ENCODE data around the gene DLGAP1.
"Not testable (repeated sequence)": the region's sequence is repeated elsewhere in the genome, so short reads cannot be mapped to it uniquely, and the experiment has no call there.

The DLGAP1 gene

DNA sequence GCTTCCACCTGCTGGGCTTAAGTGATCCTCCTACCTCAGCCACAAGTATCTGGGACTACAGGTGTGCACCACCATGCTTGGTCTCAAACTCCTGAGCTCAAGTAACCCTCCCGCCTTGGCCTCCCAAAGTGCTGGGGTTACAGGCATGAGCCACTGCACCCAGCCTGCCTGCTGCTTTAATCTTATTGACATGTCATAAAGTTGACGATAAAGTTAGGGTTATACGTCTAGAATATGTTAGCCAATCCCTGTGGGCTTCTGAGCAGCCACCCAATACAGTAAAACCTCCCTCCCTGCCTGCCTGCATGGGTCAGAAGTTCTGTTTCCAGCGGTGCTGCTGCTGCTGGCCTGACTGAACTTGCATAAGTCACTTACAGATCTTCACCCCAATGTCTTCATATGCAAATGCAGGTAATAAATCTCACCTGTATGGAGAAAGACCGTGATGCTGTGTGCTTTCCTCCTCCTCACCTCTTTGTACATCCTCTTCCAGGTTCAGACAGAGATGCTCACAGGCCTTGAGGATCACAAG, 975.1 kb downstream of the DLGAP1 start:
- no peak for DNase-seq

- DNase-seq: no peak
Measured at GRCh38 chr18:3478262-3478978, 976.7 kb downstream of the DLGAP1 start.

- DNase-seq: no peak
Measured at GRCh38 chr18:3472681-3473544, 982.2 kb downstream of the DLGAP1 start.

DNA sequence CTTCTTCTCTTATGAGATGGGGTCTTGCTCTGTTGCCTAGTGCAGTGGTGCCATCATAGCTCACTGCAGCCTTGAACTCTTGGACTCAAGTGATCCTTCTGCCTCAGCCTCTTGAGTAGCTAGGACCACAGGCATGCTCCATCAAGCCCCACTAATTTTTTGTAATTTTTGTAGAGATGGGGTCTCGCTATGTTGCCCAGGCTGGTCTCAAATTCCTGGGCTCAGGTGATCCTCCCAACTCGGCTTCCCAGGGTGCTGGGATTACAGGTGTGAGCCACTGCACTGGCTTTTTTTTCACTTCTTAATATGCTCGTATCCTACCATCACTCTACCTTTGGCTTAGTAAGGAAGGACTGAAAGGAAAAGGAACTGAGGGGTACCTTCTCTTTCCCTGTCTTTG, 983.0 kb downstream of the DLGAP1 start:
- DNase-seq: not testable (repeated sequence)

GRCh38 chr18:3471141-3471648, 983.9 kb downstream of the DLGAP1 start:
- no peak for DNase-seq

DNA sequence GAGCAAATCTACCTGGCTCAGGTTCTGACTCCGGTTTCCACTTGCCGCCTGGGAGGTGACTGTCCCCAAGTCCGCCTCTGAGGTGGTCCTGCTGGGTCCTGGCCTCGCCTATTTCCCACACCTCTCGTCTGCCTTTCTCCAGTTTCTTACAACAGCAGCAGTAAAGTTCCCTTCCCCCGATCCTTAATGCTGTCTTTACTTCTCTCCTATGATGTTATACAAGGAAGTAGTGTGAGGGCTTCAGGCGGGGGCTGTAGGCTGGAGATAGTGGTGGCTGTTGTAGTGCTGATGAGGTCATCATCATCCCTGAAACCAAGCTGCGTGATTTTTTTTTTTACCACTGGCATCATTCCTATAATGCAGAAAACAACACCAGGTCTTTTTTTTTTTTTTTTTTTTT, 986.3 kb downstream of the DLGAP1 start:
- DNase-seq: no peak

DNA sequence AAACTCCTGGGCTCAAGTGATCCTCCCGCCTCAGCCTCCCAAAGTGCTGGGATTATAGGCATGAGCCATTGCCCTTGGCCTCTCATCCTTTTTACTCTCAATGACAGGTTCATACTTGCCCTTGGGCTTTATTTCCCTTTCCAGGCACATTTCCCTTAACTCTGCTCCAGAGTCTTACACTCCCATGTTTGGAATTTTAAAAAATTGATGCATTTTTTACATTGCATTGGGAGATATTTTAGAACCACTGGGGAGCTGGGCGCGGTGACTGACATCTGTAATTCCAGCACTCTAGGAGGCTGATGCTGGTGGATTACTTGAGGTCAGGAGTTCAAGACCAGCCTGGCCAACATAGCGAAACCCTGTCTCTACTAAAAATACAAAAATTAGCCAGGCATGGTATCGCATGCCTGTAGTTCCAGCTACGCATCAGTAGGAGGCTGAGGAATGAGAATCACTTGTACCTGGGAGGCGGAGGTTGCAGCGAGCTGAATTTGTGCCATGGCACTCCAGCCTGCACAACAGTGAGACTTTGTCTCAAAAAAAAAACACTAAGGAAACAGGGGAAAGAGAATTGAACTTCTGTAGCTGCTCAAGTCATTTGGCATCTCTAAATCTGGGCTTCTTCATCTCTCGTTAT, 986.9 kb downstream of the DLGAP1 start:
- no peak for DNase-seq

DNA sequence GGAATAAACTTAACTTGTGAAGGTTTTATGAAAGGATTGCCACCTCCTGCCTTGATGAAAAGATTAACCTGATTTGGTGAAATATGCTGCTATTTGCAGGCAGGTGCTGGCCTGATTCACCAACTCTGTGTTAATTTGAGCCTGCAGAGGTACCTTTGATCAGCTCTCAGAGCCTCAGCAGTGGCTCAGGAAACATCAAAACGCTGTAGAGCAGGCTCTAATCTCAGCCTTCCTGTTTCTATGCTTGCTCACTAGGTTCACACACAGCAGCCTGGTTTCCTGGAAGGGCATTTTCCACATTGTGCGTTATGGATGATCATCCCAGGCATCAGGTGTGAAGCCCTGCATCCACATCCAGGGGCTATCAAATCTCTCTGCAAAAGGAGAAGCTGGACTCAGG, 988.2 kb downstream of the DLGAP1 start:
- no peak for DNase-seq

GRCh38 chr18:3466045-3466444, 989.1 kb downstream of the DLGAP1 start:
- DNase-seq: no peak

GRCh38 chr18:3463051-3463450, 992.1 kb downstream of the DLGAP1 start:
- DNase-seq: no peak

DNA sequence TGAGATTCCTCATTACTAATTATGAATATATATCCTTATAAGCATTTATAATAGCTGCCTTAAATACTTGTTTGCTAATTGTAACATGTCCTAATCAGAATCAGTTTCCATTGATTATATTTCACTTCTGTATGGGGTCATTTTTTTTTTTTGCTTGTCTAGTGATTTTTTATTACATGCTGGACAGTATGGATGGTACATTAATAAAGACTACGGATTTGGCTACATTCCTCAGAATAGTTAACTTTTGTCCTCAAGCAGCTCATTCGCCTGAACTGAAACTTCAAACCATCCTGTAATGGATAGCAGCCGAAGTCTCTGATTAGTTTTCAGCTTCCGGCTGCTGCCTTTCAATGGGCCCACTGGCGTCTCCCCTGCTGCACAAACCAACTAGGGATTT, 993.4 kb downstream of the DLGAP1 start:
- no peak for DNase-seq

- DNase-seq: no peak
Measured at GRCh38 chr18:3460823-3461398, 994.2 kb downstream of the DLGAP1 start.

- DNase-seq: no peak
Measured at GRCh38 chr18:3458952-3459853, 995.9 kb downstream of the DLGAP1 start.

DNA sequence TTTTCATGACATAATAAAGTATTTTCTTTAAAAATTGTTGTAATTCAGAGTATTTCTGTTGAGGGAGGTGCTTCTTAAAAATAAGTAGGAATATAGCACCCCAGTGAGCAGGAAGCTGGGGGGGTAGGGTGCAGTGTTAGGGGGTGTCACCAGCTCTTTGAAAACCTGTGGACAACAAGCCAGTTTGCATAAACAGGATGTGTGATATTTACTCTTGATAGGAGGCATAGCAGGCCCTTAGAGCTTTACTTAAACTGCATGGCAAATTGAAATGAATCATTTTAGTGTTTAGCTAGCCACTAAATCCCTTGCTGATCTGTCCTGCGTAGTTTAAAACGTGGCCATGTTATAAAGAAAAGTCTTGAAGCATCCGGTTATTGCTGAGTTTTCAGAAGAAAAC, 996.7 kb downstream of the DLGAP1 start:
- no peak for DNase-seq

DNA sequence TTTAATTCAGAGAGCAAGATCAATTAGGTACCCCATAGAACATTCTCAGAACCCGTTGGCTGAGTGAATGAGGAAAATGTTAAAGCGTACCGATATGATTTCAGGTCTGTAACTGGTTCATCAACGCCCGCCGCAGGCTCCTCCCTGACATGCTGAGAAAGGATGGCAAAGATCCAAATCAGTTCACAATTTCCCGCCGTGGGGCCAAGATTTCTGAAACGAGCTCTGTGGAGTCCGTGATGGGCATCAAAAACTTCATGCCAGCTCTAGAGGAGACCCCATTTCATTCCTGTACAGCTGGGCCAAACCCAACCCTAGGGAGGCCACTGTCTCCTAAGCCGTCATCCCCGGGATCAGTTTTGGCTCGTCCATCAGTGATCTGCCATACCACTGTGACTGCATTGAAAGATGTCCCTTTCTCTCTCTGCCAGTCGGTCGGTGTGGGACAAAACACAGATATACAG, 997.8 kb downstream of the DLGAP1 start:
- no peak for DNase-seq

DNA sequence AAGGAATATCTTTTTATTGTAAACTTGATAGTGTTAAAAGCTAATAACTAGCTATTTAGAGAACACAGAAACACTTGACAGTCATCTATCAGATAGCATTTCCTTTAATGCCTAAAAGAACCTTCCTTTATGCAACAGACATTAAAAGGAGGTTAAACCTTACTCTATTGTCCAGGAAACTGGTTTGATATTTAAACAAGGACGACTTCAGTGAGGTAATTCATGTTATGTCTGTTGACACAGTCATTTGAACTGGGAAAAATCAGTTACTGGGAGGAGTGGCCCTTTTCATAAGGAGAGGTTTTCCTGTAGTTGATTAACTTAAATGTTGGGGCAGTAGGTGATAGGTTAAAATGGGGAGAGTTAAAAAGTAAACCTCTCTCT, 998.4 kb downstream of the DLGAP1 start:
- DNase-seq: no peak

- DNase-seq: no peak
Measured at GRCh38 chr18:3455907-3456685, 999.0 kb downstream of the DLGAP1 start.

GRCh38 chr18:3455090-3455635, 999.9 kb downstream of the DLGAP1 start:
- no peak for DNase-seq

GRCh38 chr18:3454365-3455089, 1000.6 kb downstream of the DLGAP1 start:
- DNase-seq: no peak

Data from NCI-H510A (cell line).